ENCODE data around the gene DNAJC10. TPM values are rescaled to one million over a fixed set of nuclear protein-coding genes. Genes with fewer than 3 reads are reported as not detected.

DNAJC10 gene
- total RNA-seq, 2 experiments from 2014 or later = 34.0 to 34.1 TPM

- H3K4me1 Mint-ChIP-seq (ENCODE audit: low read depth) = no peaks in the 10 kb centered on the region
- Histone ChIP-seq H3K36me3 (ENCODE audit: insufficient read depth, low read length) (no peaks in the 10 kb centered on the region), H3K4me3 (ENCODE audit: low read length) (no peak overlapping the region), H3K27me3 (ENCODE audit: control insufficient read depth in 1 of 2, insufficient read depth in 2 of 2, low read length in 2 of 2) (peaks cover 0 to 3% of the 10 kb centered on the region in 2 experiments), H3K4me1 (ENCODE audit: insufficient read depth, low read length) (no peaks in the 10 kb centered on the region), H3K27ac (ENCODE audit: low read depth in 1 of 2, low read length in 2 of 2) (no peak overlapping the region), H3K9me3 (ENCODE audit: control insufficient read depth in 1 of 2, insufficient read depth in 1 of 2, low read length in 2 of 2) (no peaks in the 10 kb centered on the region)
- no peak overlapping the region for H3K27ac Mint-ChIP-seq
- ChIA-PET POLR2A (no interaction called here), CTCF (no interaction called here)
- TF ChIP-seq CTCF (IDR thresholded peaks at IDR 0.05) = no peak
- intact Hi-C loops (cut with DNase I, micrococcal nuclease) = no loop called here
- DNase-seq (no peak), ATAC-seq (ENCODE audit: poor library complexity) (no peak)
- no peaks in the 10 kb centered on the region for H3K36me3 Mint-ChIP-seq (ENCODE audit: low read depth)
- H3K27me3 Mint-ChIP-seq = peaks cover 12% of the 10 kb centered on the region
- H3K9me3 Mint-ChIP-seq = no peaks in the 10 kb centered on the region
- no peak overlapping the region for H3K4me3 Mint-ChIP-seq
These were observed 108.2 kb downstream of the DNAJC10 start for GRCh38 chr2:182824056-182824766.

- no peaks in the 10 kb centered on the region for H3K9me3 Mint-ChIP-seq
- H3K4me3 Mint-ChIP-seq = no peak overlapping the region
- Histone ChIP-seq H3K27me3 (ENCODE audit: control insufficient read depth in 1 of 2, insufficient read depth in 2 of 2, low read length in 2 of 2) (peaks cover 0 to 3% of the 10 kb centered on the region in 2 experiments), H3K4me1 (ENCODE audit: insufficient read depth, low read length) (no peaks in the 10 kb centered on the region), H3K9me3 (ENCODE audit: control insufficient read depth in 1 of 2, insufficient read depth in 1 of 2, low read length in 2 of 2) (no peaks in the 10 kb centered on the region), H3K27ac (ENCODE audit: low read depth in 1 of 2, low read length in 2 of 2) (no peak overlapping the region), H3K4me3 (ENCODE audit: low read length) (no peak overlapping the region), H3K36me3 (ENCODE audit: insufficient read depth, low read length) (no peaks in the 10 kb centered on the region)
- H3K27me3 Mint-ChIP-seq = peaks cover 15% of the 10 kb centered on the region
- no peak for DNase-seq
- H3K4me1 Mint-ChIP-seq (ENCODE audit: low read depth) = no peaks in the 10 kb centered on the region
- no peak overlapping the region for H3K27ac Mint-ChIP-seq
- ATAC-seq (ENCODE audit: poor library complexity) = no peak
- ChIA-PET POLR2A (no interaction called here), CTCF (no interaction called here)
- no peak for TF ChIP-seq CTCF (IDR thresholded peaks at IDR 0.05)
- no peaks in the 10 kb centered on the region for H3K36me3 Mint-ChIP-seq (ENCODE audit: low read depth)
- intact Hi-C loops (cut with DNase I, micrococcal nuclease) = no loop called here
These were observed 108.7 kb downstream of the DNAJC10 start for GRCh38 chr2:182824767-182825158.

GRCh38 chr2:182826064-182826463 lies 110.0 kb downstream of the DNAJC10 start:
- POLR2A ChIA-PET = no interaction called here
- no peaks in the 10 kb centered on the region for H3K9me3 Mint-ChIP-seq
- H3K36me3 Mint-ChIP-seq (ENCODE audit: low read depth) = no peaks in the 10 kb centered on the region
- H3K4me3 Mint-ChIP-seq = no peak overlapping the region
- H3K27me3 ChIP-seq (ENCODE audit: control insufficient read depth in 1 of 2, insufficient read depth in 2 of 2, low read length in 2 of 2) = peaks cover 0 to 3% of the 10 kb centered on the region in 2 experiments
- no peak for DNase-seq
- H3K4me1 ChIP-seq (ENCODE audit: insufficient read depth, low read length) = no peaks in the 10 kb centered on the region
- H3K27ac ChIP-seq (ENCODE audit: low read depth in 1 of 2, low read length in 2 of 2) = no peak overlapping the region
- no peak for ATAC-seq (ENCODE audit: poor library complexity)
- H3K4me1 Mint-ChIP-seq (ENCODE audit: low read depth) = no peaks in the 10 kb centered on the region
- H3K36me3 ChIP-seq (ENCODE audit: insufficient read depth, low read length) = no peaks in the 10 kb centered on the region
- no peaks in the 10 kb centered on the region for H3K9me3 ChIP-seq (ENCODE audit: control insufficient read depth in 1 of 2, insufficient read depth in 1 of 2, low read length in 2 of 2)
- CTCF ChIA-PET = interaction anchor here (0.6 kb wide), 1 partner anchor 19 kb away, joined by 3 read pairs; no protein-coding TSS in a partner anchor
- no peak overlapping the region for H3K4me3 ChIP-seq (ENCODE audit: low read length)
- TF ChIP-seq CTCF (IDR thresholded peaks at IDR 0.05) = no peak
- H3K27ac Mint-ChIP-seq = no peak overlapping the region
- intact Hi-C loops (cut with DNase I, micrococcal nuclease) = no loop called here
- peaks cover 19% of the 10 kb centered on the region for H3K27me3 Mint-ChIP-seq

Measured in CD4-positive, alpha-beta T cell (primary cell).